Upper lobe of right lung (tissue), 1 donor: ENCODE measurements around the gene MYO5A. TPM values are rescaled to one million over a fixed set of nuclear protein-coding genes. Genes with fewer than 3 reads are reported as not detected.
"Not testable (repeated sequence)": the region's sequence is repeated elsewhere in the genome, so short reads cannot be mapped to it uniquely, and the experiment has no call there.

Source experiments
- ATAC-seq: fragments of 200-7000 bp; cut with Tn5 transposase; one replicate; pipeline ENCODE4 v1.9.1; 2020; ENCODE audit warnings: mild to moderate bottlenecking, moderate library complexity
- DNase-seq: peaks from one replicate; pipeline ENCODE4 v3.0.0-alpha.2; 2020
- H3K27ac ChIP-seq: fragments of 200-600 bp; one replicate; pipeline ENCODE4 v1.8.0; 2022
- H3K27me3 ChIP-seq: fragments of 200-600 bp; one replicate; pipeline ENCODE4 v1.8.0; 2022; ENCODE audit warnings: mild to moderate bottlenecking
- H3K36me3 ChIP-seq: fragments of 200-600 bp; one replicate; pipeline ENCODE4 v1.8.0; 2022
- H3K4me1 ChIP-seq: fragments of 200-600 bp; one replicate; pipeline ENCODE4 v1.8.0; 2022
- H3K4me3 ChIP-seq: fragments of 200-600 bp; one replicate; pipeline ENCODE4 v1.8.0; 2022; ENCODE audit warnings: mild to moderate bottlenecking
- H3K9me3 ChIP-seq: fragments of 200-600 bp; one replicate; pipeline ENCODE4 v1.8.0; 2022
- CTCF ChIP-seq: fragments of 200-600 bp; IDR thresholded peaks from one replicate; pipeline ENCODE4 v1.8.0; 2022; ENCODE audit warnings: antibody characterized with exemption
- intact Hi-C: fragments of 100-400 bp; cut with DNase I; formaldehyde crosslinking; loops from one replicate; pipeline ENCODE4 v1.11.0; 2022
- total RNA-seq: library from RNA; stranded (reverse); fragmentation: NEBNext Ultra II Directional; extraction: Animal tissue kit (Norgen Biotek cat#: 25700); gene quantifications from one replicate; pipeline ENCODE4 v1.2.1, GENCODE V29; 2021
- donor health status: DM: no; HTN: yes; CAD: no; lungs with severe emphysema.

Gene MYO5A
- total RNA-seq, 1 donor from 2014 or later: 26.0 TPM

GRCh38 chr15:52417521-52417920, 111.2 kb downstream of the MYO5A start:
- Histone ChIP-seq H3K27me3 (no peaks in the 10 kb centered on the region), H3K36me3 (no peaks in the 10 kb centered on the region), H3K4me1 (no peaks in the 10 kb centered on the region), H3K27ac (no peak overlapping the region), H3K4me3 (no peak overlapping the region), H3K9me3 (no peaks in the 10 kb centered on the region)
- no peak for DNase-seq
- no peak for TF ChIP-seq CTCF
- no peak for ATAC-seq
- intact Hi-C loops: no loop called here

- intact Hi-C loops, H3K27me3 ChIP-seq: not testable (repeated sequence)
These were observed 112.1 kb downstream of the MYO5A start for GRCh38 chr15:52416566-52416965.

GRCh38 chr15:52415628-52416027, 113.1 kb downstream of the MYO5A start:
- no peaks in the 10 kb centered on the region for H3K36me3 ChIP-seq
- ATAC-seq (no peak), DNase-seq (no peak)
- no peaks in the 10 kb centered on the region for H3K4me1 ChIP-seq
- intact Hi-C loops: no loop called here
- no peak for TF ChIP-seq CTCF
- no peaks in the 10 kb centered on the region for H3K9me3 ChIP-seq
- H3K27ac ChIP-seq: no peak overlapping the region
- H3K4me3 ChIP-seq: no peak overlapping the region
- no peaks in the 10 kb centered on the region for H3K27me3 ChIP-seq

More at GRCh38 chr15:52416566-52416965, 112.1 kb downstream of the MYO5A start:
- H3K9me3 ChIP-seq, DNase-seq, H3K27ac ChIP-seq, H3K36me3 ChIP-seq, H3K4me1 ChIP-seq, H3K4me3 ChIP-seq, ATAC-seq: not testable (repeated sequence)

GRCh38 chr15:52414936-52415335, 113.7 kb downstream of the MYO5A start:
- Histone ChIP-seq H3K27ac (no peak overlapping the region), H3K9me3 (no peaks in the 10 kb centered on the region), H3K36me3 (no peaks in the 10 kb centered on the region), H3K27me3 (no peaks in the 10 kb centered on the region), H3K4me1 (no peaks in the 10 kb centered on the region), H3K4me3 (no peak overlapping the region)
- TF ChIP-seq CTCF: no peak
- DNase-seq (no peak), ATAC-seq (no peak)
- intact Hi-C loops: no loop called here

GRCh38 chr15:52408823-52409222, 119.9 kb downstream of the MYO5A start:
- no peak overlapping the region for H3K4me3 ChIP-seq
- no peak for TF ChIP-seq CTCF
- H3K27ac ChIP-seq: no peak overlapping the region
- peaks cover 7% of the 10 kb centered on the region for H3K36me3 ChIP-seq
- no peaks in the 10 kb centered on the region for H3K4me1 ChIP-seq
- intact Hi-C loops: no loop called here
- H3K27me3 ChIP-seq: no peaks in the 10 kb centered on the region
- ATAC-seq: no peak
- DNase-seq: no peak
- no peaks in the 10 kb centered on the region for H3K9me3 ChIP-seq

- ATAC-seq: no peak
- DNase-seq: no peak
- no peak for TF ChIP-seq CTCF
- Histone ChIP-seq H3K4me1 (no peaks in the 10 kb centered on the region), H3K4me3 (no peak overlapping the region), H3K9me3 (no peaks in the 10 kb centered on the region), H3K36me3 (peaks cover 7% of the 10 kb centered on the region), H3K27ac (no peak overlapping the region), H3K27me3 (no peaks in the 10 kb centered on the region)
- intact Hi-C loops: no loop called here
These were observed 121.3 kb downstream of the MYO5A start for GRCh38 chr15:52407374-52407773.
